Measurements from ENCODE around the gene COPS9.

- TF ChIP-seq POLR2AphosphoS5 (IDR thresholded peaks at IDR 0.05; ENCODE audit: low read depth, low read length), result no peak
- TF ChIP-seq POU2F2 (IDR thresholded peaks at IDR 0.05; ENCODE audit: low read depth, low read length), result no peak
- TF ChIP-seq POLR2A (IDR thresholded peaks at IDR 0.05; ENCODE audit: low read depth, low read length), result no peak
Observed at GRCh38 chr2:240143801-240144648, 7.9 kb upstream of the COPS9 start.
